Measurements from ENCODE around the gene SOHLH1. TPM values are rescaled to one million over a fixed set of nuclear protein-coding genes. Genes with fewer than 3 reads are reported as not detected.

SOHLH1 gene
- total and polyA plus RNA-seq, 10 of the 15 experiments (the other 5 are each of a cell fraction or from before 2014, with no cell fraction given): not detected

DNA sequence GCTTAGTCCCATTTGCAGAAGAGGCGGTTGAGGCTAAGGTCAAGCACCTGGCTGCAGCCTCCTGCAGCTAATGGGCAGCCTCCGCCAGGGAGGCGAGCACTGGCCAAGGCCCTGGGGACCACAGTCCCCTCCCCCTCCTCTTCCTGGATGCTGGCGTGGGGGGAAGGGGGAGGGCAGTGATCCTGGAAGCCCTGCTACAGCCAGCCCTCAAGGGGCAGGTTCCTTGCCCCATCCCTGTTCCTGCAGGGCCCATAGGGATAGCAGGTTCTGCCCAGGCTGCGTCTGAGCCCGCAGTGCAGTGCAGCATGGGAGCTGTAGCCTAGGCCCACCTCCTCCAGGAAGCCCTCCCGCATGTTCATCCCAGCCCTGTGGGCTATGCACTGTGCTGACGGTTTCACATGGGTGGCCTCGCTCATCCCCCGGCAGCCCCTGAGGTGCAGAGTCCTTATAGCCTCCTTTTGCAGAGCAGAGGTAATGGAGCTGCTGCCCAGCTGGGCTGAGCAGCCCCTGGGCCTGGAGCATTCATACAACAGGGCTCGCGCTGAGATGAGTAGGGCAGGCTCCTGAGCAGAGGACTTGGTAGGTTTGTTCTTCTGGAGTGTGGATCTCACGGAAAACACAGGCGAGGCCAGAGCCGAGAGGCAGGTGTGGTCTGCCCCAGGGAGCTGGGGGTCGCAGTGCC lies 38.7 kb upstream of the SOHLH1 start:
- ChIA-PET CTCF (no interaction called here), RAD21 (ENCODE audit: unreplicated experiment) (no interaction called here), SMC1A (ENCODE audit: uncharacterized antibody, unreplicated experiment) (no interaction called here), POLR2A (interaction anchor here (0.5 kb wide), 1 partner anchor 297 kb away, joined by 3 read pairs; no protein-coding TSS in a partner anchor)
- Histone ChIP-seq H3K4me1 (ENCODE audit: control insufficient read depth, insufficient read depth, low read length) (no peaks in the 10 kb centered on the region), H3K4me2 (ENCODE audit: control insufficient read depth, insufficient read depth) (no peak overlapping the region), H3K36me3 (ENCODE audit: control insufficient read depth in 2 of 2, insufficient read depth in 2 of 2, low read length in 1 of 2) (no peaks in the 10 kb centered on the region), H3K79me2 (ENCODE audit: control insufficient read depth, insufficient read depth, low read length) (no peaks in the 10 kb centered on the region), H4K20me1 (ENCODE audit: control insufficient read depth, insufficient read depth) (no peaks in the 10 kb centered on the region), H3K4me3 (no peak overlapping the region), H2AFZ (ENCODE audit: control insufficient read depth, low read depth, low read length) (no peak overlapping the region), H3K27me3 (replicated peaks in 1 of 2; ENCODE audit: control insufficient read depth in 2 of 2, insufficient read depth in 2 of 2, low read length in 1 of 2) (no peaks in the 10 kb centered on the region; a peak in 1 of 4 replicates), H3K27ac (ENCODE audit: control insufficient read depth, insufficient read depth) (no peak overlapping the region), H3K9me3 (replicated peaks; ENCODE audit: control insufficient read depth, insufficient read depth, low read length) (no peaks in the 10 kb centered on the region; the same call in 2 of the 3 replicates), H3K9ac (ENCODE audit: control insufficient read depth, insufficient read depth, low read length) (no peak overlapping the region)
- in situ Hi-C loops (cut with MboI): no loop called here
- no peak for DNase-seq (ENCODE audit: low read depth, low spot score)
- intact Hi-C loops (cut with micrococcal nuclease; ENCODE audit: unreplicated experiment): no loop called here
- TF ChIP-seq, protein P1, sequence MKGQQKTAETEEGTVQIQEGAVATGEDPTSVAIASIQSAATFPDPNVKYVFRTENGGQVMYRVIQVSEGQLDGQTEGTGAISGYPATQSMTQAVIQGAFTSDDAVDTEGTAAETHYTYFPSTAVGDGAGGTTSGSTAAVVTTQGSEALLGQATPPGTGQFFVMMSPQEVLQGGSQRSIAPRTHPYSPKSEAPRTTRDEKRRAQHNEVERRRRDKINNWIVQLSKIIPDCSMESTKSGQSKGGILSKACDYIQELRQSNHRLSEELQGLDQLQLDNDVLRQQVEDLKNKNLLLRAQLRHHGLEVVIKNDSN (IDR thresholded peaks at IDR 0.05; ENCODE audit: borderline replicate concordance, extremely low read length, insufficient read depth, low read depth, low read length): no peak
- TF ChIP-seq SMAD1 (IDR thresholded peaks at IDR 0.05; ENCODE audit: low read depth, partially characterized antibody) (no peak), EED (IDR thresholded peaks at IDR 0.05; ENCODE audit: low read depth) (no peak), WRNIP1 (IDR thresholded peaks at IDR 0.05; ENCODE audit: borderline replicate concordance, low read depth, low read length) (no peak), SMARCA5 (IDR thresholded peaks at IDR 0.05) (no peak), ZNF24 (IDR thresholded peaks at IDR 0.05) (no peak), ESRRA (IDR thresholded peaks at IDR 0.05; ENCODE audit: low read length) (no peak), STAT3 (IDR thresholded peaks at IDR 0.05; ENCODE audit: low read depth, low read length) (no peak), ZSCAN29 (IDR thresholded peaks at IDR 0.05) (no peak), POLR2AphosphoS2 (IDR thresholded peaks at IDR 0.05; ENCODE audit: low read depth, low read length) (no peak)
- TF ChIP-seq, protein P2, sequence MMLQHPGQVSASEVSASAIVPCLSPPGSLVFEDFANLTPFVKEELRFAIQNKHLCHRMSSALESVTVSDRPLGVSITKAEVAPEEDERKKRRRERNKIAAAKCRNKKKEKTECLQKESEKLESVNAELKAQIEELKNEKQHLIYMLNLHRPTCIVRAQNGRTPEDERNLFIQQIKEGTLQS (IDR thresholded peaks at IDR 0.05; ENCODE audit: borderline replicate concordance, extremely low read depth, low read depth, low read length): no peak
- TF ChIP-seq, protein P3, sequence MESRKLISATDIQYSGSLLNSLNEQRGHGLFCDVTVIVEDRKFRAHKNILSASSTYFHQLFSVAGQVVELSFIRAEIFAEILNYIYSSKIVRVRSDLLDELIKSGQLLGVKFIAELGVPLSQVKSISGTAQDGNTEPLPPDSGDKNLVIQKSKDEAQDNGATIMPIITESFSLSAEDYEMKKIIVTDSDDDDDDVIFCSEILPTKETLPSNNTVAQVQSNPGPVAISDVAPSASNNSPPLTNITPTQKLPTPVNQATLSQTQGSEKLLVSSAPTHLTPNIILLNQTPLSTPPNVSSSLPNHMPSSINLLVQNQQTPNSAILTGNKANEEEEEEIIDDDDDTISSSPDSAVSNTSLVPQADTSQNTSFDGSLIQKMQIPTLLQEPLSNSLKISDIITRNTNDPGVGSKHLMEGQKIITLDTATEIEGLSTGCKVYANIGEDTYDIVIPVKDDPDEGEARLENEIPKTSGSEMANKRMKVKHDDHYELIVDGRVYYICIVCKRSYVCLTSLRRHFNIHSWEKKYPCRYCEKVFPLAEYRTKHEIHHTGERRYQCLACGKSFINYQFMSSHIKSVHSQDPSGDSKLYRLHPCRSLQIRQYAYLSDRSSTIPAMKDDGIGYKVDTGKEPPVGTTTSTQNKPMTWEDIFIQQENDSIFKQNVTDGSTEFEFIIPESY (IDR thresholded peaks at IDR 0.05): no peak
- TF ChIP-seq, protein P4, sequence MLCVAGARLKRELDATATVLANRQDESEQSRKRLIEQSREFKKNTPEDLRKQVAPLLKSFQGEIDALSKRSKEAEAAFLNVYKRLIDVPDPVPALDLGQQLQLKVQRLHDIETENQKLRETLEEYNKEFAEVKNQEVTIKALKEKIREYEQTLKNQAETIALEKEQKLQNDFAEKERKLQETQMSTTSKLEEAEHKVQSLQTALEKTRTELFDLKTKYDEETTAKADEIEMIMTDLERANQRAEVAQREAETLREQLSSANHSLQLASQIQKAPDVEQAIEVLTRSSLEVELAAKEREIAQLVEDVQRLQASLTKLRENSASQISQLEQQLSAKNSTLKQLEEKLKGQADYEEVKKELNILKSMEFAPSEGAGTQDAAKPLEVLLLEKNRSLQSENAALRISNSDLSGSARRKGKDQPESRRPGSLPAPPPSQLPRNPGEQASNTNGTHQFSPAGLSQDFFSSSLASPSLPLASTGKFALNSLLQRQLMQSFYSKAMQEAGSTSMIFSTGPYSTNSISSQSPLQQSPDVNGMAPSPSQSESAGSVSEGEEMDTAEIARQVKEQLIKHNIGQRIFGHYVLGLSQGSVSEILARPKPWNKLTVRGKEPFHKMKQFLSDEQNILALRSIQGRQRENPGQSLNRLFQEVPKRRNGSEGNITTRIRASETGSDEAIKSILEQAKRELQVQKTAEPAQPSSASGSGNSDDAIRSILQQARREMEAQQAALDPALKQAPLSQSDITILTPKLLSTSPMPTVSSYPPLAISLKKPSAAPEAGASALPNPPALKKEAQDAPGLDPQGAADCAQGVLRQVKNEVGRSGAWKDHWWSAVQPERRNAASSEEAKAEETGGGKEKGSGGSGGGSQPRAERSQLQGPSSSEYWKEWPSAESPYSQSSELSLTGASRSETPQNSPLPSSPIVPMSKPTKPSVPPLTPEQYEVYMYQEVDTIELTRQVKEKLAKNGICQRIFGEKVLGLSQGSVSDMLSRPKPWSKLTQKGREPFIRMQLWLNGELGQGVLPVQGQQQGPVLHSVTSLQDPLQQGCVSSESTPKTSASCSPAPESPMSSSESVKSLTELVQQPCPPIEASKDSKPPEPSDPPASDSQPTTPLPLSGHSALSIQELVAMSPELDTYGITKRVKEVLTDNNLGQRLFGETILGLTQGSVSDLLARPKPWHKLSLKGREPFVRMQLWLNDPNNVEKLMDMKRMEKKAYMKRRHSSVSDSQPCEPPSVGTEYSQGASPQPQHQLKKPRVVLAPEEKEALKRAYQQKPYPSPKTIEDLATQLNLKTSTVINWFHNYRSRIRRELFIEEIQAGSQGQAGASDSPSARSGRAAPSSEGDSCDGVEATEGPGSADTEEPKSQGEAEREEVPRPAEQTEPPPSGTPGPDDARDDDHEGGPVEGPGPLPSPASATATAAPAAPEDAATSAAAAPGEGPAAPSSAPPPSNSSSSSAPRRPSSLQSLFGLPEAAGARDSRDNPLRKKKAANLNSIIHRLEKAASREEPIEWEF (IDR thresholded peaks at IDR 0.05; ENCODE audit: insufficient replicate concordance, low read depth, low read length): no peak
- 31% methylated on average over 16 of the region's 16 CpGs for WGBS (ENCODE audit: insufficient coverage, insufficient replicate concordance, low lambda C conversion rate, missing lambda C conversion rate)
- BruUV-seq (replicated peaks): no TSS peak
- no peak for FAIRE-seq
- ATAC-seq: no peak

All from GM12878 (cell line).